ENCODE results near the gene SNX8. TPM values are rescaled to one million over a fixed set of nuclear protein-coding genes. Genes with fewer than 3 reads are reported as not detected.

SNX8 gene
- polyA plus RNA-seq, 2 of the 4 experiments (the other 2 are of a cell fraction), result 21.2 to 36.3 TPM

- Histone ChIP-seq H3K4me3 (no peak overlapping the region), H3K4me1 (peaks cover 23% of the 10 kb centered on the region; the same call in 2 of the 3 replicates), H3K27ac (no peak overlapping the region), H3K9me3 (no peaks in the 10 kb centered on the region), H3K4me2 (no peak overlapping the region)
- TF ChIP-seq USF2 (IDR thresholded peaks at IDR 0.05) (no peak), HOXB13 (CRISPR knock-in tag; IDR thresholded peaks at IDR 0.05; ENCODE audit: low read depth) (no peak), ZFP36 (IDR thresholded peaks at IDR 0.05; ENCODE audit: borderline replicate concordance, partially characterized antibody) (no peak), GATA3 (IDR thresholded peaks at IDR 0.05; ENCODE audit: borderline replicate concordance) (no peak), JUN (IDR thresholded peaks at IDR 0.05) (no peak), FOSL2 (IDR thresholded peaks at IDR 0.05) (no peak), FOSL2 (CRISPR knock-in tag; IDR thresholded peaks at IDR 0.05) (no peak), BCL3 (IDR thresholded peaks at IDR 0.05) (no peak), ZNF302 (CRISPR knock-in tag; IDR thresholded peaks at IDR 0.05) (no peak), ZSCAN20 (CRISPR knock-in tag; IDR thresholded peaks at IDR 0.05) (no peak), SREBF2 (IDR thresholded peaks at IDR 0.05) (no peak), NPAS2 (CRISPR knock-in tag; IDR thresholded peaks at IDR 0.05; ENCODE audit: borderline replicate concordance) (no peak), SMC3 (IDR thresholded peaks at IDR 0.05) (no peak)
- TF ChIP-seq, protein P1, sequence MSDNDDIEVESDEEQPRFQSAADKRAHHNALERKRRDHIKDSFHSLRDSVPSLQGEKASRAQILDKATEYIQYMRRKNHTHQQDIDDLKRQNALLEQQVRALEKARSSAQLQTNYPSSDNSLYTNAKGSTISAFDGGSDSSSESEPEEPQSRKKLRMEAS (IDR thresholded peaks at IDR 0.05), result no peak
- 94% methylated on average over 8 of the region's 8 CpGs for WGBS (ENCODE audit: missing lambda C conversion rate)
- FAIRE-seq, result no peak
- CTCF ChIA-PET, result no interaction called here
- DNase-seq (ENCODE audit: low read depth in 1 of 2, low spot score in 1 of 2), result no peak
- POLR2A ChIA-PET, result no interaction called here
- no peak for ATAC-seq
Measured at GRCh38 chr7:2228921-2229320, 85.3 kb downstream of the SNX8 start.

- no peaks in the 10 kb centered on the region for H3K9me3 ChIP-seq
- ATAC-seq (no peak), FAIRE-seq (no peak), DNase-seq (ENCODE audit: low read depth in 1 of 2, low spot score in 1 of 2) (no peak)
- H3K4me3 ChIP-seq, result no peak overlapping the region
- H3K4me2 ChIP-seq, result no peak overlapping the region
- no peak for TF ChIP-seq POLR2AphosphoS2 (conservative IDR thresholded peaks at IDR 0.05; ENCODE audit: low read length)
- no peak for TF ChIP-seq BCL3 (IDR thresholded peaks at IDR 0.05)
- no peak for TF ChIP-seq ZC3H11A (IDR thresholded peaks at IDR 0.05)
- no peak for TF ChIP-seq RAD21 (conservative IDR thresholded peaks at IDR 0.05 in 1 of 2, IDR thresholded peaks at IDR 0.05 in 1 of 2)
- no peak for TF ChIP-seq TFCP2L1 (CRISPR knock-in tag; IDR thresholded peaks at IDR 0.05)
- no peak for TF ChIP-seq FOSL2 (IDR thresholded peaks at IDR 0.05)
- TF ChIP-seq FOSL2 (CRISPR knock-in tag; IDR thresholded peaks at IDR 0.05), result no peak
- TF ChIP-seq HOXA7 (CRISPR knock-in tag; IDR thresholded peaks at IDR 0.05), result no peak
- TF ChIP-seq HOXB13 (CRISPR knock-in tag; IDR thresholded peaks at IDR 0.05; ENCODE audit: low read depth), result no peak
- TF ChIP-seq FOXS1 (CRISPR knock-in tag; IDR thresholded peaks at IDR 0.05), result no peak
- TF ChIP-seq MAFK (IDR thresholded peaks at IDR 0.05; ENCODE audit: partially characterized antibody), result no peak
- TF ChIP-seq HOXB5 (CRISPR knock-in tag; IDR thresholded peaks at IDR 0.05), result no peak
- no peak for TF ChIP-seq BHLHE40 (IDR thresholded peaks at IDR 0.05; ENCODE audit: low read depth, low read length)
- TF ChIP-seq EHMT2 (IDR thresholded peaks at IDR 0.05; ENCODE audit: low read depth), result no peak
- TF ChIP-seq CEBPB (IDR thresholded peaks at IDR 0.05), result no peak
- H3K4me1 ChIP-seq, result peaks cover 16% of the 10 kb centered on the region; the same call in 1 of the 3 replicates
- no peak overlapping the region for H3K27ac ChIP-seq
- ChIA-PET POLR2A (no interaction called here), CTCF (interaction anchor here (0.6 kb wide), 1 partner anchor 120 kb away, joined by 3 read pairs; no protein-coding TSS in a partner anchor)
- 87% methylated on average over 15 of the region's 15 CpGs for WGBS (ENCODE audit: missing lambda C conversion rate)
Measured at GRCh38 chr7:2227699-2228098, 86.5 kb downstream of the SNX8 start.

Data from A549 (cell line).